Mesodermal cell (in vitro differentiated cells): ENCODE measurements around the gene CORO1C.

Experiments
- H3K27ac ChIP-seq: 2 replicates; pipeline ENCODE4 v1.7.0; 2013; ENCODE audit warnings: mild to moderate bottlenecking, low read depth, low read length, moderate library complexity; ENCODE audit not compliant: severe bottlenecking
- H3K36me3 ChIP-seq: 2 replicates; pipeline ENCODE4 v1.7.1; 2013; ENCODE audit warnings: mild to moderate bottlenecking, low read length, moderate library complexity; ENCODE audit not compliant: control insufficient read depth, insufficient read depth
- H3K4me1 ChIP-seq: one replicate; pipeline ENCODE4 v1.7.1; 2013; ENCODE audit warnings: mild to moderate bottlenecking, low read length; ENCODE audit not compliant: insufficient read depth, control insufficient read depth, poor library complexity, severe bottlenecking
- H3K4me3 ChIP-seq: 2 replicates; pipeline ENCODE4 v1.7.0; 2013; ENCODE audit warnings: low read length, control low read depth, mild to moderate bottlenecking; ENCODE audit not compliant: insufficient read depth, poor library complexity, severe bottlenecking; ENCODE audit errors: extremely low read depth
- H3K9me3 ChIP-seq: 2 replicates; pipeline ENCODE4 v1.7.1; 2013; ENCODE audit warnings: mild to moderate bottlenecking, low read length, moderate library complexity; ENCODE audit not compliant: control insufficient read depth
- whole genome bisulfite sequencing, 2 experiments: methylation state at CpG; one replicate each; pipeline ENCODE4 v1.1.5; 2013; ENCODE audit warnings: missing lambda C conversion rate in 2 of 2; ENCODE audit not compliant: insufficient coverage in 2 of 2; 5-methylcytosine and 5-hydroxymethylcytosine counted together

The CORO1C gene

DNA sequence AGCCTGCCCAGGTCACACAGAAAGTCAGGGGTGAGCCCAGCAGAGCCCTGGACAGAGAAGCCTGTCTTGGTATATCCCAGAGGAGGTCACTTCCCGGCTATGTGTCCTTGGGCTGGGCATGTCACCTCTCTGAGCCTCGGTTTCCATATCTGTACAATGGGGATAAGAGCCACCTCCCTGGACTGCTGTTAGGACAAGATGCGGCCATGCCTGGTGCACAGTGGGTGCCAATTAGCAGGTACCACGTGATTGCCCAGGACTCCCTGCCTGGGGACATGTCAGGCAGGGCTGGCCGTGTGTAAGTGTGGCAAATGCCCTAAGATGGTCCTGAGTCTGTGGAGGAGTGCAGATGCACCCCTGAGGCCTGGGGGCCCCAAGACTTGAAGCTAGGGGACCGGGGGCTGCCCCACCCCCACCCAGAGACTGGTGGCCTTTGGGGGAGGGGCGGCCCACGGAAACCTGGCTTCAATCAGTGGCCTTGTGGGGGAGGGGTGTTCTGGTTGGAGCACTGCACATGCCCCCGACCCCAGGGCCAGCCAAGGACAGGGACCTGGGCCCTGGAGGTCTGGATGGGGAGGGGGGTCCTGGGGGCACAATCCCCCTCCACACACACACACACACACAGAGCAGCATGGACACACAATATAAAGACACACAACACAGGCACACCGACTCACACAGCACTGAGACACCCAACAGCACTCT, 134.3 kb downstream of the CORO1C start:
- H3K4me3 ChIP-seq: no peak overlapping the region
- no peaks in the 10 kb centered on the region for H3K9me3 ChIP-seq
- peaks cover 13% of the 10 kb centered on the region for H3K4me1 ChIP-seq
- no peak overlapping the region for H3K27ac ChIP-seq
- 81 to 82% methylated on average over 6 of the region's 10 CpGs for WGBS, 2 experiments
- no peaks in the 10 kb centered on the region for H3K36me3 ChIP-seq

DNA sequence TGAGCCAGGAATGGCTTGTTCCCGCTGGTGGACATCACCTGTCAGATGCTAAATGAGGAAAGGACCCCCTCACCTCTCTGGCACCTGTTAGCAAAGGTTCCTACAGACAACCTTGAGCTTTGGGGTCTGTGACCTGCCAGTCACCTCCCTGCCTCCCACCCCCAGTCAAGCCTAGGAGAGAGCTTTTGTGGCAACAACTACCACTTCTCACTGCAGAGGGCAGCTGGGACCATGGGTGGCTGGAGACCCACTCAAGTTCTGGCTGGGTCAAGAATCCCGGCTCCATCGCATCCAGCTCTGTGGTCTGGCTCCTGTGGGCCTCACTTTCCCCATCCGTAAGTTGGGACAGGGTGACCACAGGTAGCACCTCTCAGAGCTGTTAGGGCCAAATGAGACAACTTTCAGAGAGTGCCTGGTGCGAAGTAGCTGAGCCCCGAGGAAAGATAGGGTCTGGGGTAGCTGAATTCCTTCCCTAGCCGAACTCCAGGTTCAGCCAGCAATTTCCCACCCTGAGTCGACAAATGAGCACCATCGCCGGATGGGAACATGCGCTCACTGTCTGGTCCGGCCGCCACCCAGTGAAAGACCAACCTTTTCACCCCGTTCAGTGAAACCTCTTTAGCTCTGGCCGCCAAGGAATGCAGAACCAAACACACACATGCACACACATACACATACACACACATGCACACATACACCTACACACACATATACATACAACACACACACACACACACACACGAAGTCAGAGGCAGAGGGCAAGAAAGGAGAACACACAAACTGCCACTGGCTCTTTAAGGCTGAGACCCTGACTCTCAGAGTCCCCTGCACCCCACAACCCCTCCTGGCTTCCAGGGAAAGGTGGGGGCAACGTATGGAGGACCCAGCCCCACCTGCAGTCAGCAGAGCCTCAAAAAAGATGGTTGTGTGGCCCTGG, 135.3 kb downstream of the CORO1C start:
- H3K27ac ChIP-seq: no peak overlapping the region
- no peaks in the 10 kb centered on the region for H3K9me3 ChIP-seq
- no peak overlapping the region for H3K4me3 ChIP-seq
- 90 to 93% methylated on average over 11 to 16 of the region's 17 CpGs for WGBS, 2 experiments
- peaks cover 13% of the 10 kb centered on the region for H3K4me1 ChIP-seq
- no peaks in the 10 kb centered on the region for H3K36me3 ChIP-seq
